GM12874 (cell line): ENCODE measurements around the gene CMSS1.

ENCODE experiments used
- TF ChIP-seq, protein P1 (sequence below): IDR thresholded peaks from 2 replicates; pipeline ENCODE4 v1.5.1; 2011; ENCODE audit warnings: low read depth, mild to moderate bottlenecking, control low read depth, low read length, moderate library complexity; ENCODE audit not compliant: insufficient read depth

CMSS1 gene

DNA sequence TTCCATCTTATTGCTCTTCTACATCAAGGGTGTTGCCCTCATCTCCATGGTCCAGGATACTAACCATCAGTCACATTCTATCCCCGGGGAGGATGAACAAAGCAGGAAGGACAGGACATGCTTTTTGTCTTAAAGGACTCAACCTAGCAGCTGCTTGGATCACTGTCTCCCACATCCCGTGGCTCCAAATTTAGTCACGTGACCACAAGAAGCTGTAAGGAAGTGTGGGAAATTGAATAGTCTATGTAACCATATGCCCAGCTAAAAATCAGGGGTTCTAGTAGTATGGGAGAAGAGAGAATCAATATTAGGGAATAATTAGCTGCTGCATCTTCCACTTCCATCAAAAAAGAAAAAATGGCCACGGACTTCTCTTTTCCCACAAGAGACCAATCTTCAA is 18.2 kb upstream of the CMSS1 start:
- TF ChIP-seq, protein P1, sequence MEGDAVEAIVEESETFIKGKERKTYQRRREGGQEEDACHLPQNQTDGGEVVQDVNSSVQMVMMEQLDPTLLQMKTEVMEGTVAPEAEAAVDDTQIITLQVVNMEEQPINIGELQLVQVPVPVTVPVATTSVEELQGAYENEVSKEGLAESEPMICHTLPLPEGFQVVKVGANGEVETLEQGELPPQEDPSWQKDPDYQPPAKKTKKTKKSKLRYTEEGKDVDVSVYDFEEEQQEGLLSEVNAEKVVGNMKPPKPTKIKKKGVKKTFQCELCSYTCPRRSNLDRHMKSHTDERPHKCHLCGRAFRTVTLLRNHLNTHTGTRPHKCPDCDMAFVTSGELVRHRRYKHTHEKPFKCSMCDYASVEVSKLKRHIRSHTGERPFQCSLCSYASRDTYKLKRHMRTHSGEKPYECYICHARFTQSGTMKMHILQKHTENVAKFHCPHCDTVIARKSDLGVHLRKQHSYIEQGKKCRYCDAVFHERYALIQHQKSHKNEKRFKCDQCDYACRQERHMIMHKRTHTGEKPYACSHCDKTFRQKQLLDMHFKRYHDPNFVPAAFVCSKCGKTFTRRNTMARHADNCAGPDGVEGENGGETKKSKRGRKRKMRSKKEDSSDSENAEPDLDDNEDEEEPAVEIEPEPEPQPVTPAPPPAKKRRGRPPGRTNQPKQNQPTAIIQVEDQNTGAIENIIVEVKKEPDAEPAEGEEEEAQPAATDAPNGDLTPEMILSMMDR: no peak

DNA sequence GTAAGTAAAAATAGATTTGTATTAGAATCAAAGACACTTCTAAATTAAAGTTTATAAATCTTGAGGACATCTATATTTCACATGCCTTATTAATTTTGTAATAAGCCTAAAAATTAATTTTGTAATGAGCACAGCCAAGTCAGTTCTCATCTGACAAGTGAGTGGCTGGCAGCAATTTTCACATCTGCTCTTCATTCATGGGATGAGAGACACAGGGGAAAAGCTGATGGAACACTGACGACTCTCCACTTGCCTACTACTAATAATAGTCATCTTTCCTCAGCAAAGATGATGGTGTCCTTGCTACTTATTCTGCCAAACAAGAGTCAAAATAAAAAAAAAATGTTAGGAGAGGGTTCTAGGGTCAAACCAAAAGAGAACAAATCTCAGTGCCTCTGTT is 14.4 kb upstream of the CMSS1 start:
- TF ChIP-seq, protein P1: no peak

DNA sequence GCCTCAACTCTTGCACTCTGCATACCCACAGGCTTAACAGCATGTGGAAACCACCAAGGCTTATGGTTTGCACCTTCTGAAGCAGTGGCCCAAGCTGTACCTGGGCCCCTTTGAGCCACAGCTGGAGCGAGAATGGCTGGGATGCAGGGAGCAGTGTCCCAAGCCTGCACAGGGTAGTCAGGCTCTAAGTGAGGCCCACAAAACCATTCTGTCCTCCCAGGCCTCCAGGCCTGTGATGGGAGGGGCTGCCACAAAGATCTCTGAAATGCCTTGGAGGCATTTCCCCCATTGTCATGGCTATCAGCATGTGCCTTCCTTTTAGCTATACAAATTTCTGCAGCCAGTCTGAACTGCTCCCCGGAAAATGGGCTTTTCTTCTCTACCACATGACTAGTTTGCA is 12.5 kb upstream of the CMSS1 start:
- TF ChIP-seq, protein P1: no peak

DNA sequence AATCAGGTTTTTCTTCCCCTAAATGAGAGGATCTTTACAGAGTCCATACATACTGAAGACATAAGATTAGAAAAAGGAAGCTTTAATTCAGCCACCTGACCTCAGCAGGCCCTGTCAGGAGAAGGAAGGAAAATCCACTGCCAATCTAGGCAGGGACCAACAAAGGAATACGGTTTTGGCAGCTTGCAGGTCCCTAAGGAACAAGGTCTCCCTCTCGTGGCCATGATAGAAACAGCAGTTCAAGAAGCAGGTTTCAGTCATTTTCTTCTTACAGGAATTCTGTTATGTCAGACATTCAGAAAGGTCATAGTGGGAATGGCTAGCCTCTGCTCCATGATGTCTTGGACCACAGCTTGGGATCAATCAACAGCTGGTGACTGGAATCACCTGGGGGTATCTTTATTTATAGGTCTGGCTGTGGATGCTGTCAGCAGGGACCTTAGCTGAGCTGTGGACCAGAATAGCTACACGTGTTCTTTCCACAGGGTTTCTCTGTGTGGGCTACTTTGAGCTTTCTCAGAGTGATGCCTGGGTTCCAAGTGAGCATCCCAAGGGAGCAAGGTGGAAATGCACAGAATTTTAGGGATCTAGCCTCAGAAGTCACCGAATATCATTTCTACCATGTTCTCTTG is 9.4 kb upstream of the CMSS1 start:
- TF ChIP-seq, protein P1: peak; percentile 86

DNA sequence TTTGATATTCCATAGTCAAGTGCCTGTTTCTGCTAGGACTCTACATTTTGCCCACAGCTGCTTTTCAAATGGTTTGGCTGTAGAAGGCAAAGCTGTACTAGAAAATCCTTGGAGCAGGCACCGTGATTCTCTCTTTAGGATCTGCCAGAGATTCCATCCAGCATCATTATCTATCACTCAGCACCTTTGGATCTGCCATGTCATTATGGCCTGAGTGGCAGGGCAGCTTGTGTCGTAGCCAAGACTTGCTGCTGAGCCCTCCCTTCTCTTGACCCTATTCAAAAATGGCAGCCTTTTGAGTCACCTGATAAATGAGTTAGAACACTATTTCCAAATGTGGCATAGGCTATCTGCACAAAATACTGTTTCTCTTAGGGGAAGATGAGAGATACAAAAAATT is 8.1 kb upstream of the CMSS1 start:
- TF ChIP-seq, protein P1: no peak

DNA sequence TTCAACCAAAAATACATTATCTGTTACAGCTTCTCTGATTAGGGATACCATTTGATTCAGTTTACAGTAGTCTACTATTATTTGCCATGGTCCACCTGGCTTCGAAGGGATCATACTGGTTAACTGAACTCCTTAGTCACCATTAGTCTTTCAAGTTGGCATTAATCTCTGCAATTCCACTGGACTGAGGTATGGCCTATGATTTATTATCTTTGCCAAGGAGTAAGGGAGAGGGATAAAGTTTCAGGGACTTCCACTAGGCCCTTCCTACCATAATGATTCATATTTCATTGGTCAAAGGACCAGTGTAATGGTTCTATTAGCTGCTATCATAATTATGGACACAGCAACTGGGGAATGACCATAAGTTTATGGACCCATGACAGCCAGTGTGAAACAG is 7.3 kb upstream of the CMSS1 start:
- TF ChIP-seq, protein P1: no peak

DNA sequence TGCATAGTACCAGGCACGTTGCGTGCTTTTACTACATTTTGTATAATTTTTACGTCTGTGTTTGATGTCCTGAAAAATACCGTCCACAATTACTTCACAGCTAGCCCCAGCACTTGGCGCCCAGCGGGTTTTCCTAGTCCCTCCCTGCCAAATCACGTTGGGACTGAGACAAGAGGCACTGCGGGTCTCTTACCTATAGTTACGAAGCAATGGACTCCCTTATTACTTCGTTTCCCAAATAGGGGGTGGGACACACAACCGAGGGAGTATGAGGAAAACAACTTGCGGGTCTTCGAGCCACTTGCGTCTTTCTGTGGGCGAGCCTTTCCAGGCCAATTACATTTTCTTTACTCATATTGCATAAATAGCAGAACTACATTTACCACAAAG is 620 bp upstream of the CMSS1 start:
- TF ChIP-seq, protein P1: no peak

DNA sequence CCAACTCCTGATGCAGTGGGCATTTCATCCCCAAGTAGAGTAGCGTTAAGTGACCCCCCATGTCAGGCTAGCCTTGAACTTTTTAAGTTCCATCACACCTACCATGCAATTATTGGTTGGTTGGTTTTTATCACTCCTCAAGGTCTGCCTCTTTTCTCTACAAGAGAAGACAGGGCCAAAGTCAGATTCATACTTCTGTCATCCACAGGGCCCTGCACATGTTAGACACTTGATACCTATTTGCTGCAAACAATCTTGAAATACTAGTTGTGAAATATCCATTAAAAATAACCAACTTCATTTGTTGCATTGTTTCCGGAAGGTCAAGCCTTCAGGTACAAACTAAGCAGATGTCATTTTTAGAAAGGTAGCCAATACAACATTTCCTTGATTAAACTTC is 1.2 kb downstream of the CMSS1 start:
- TF ChIP-seq, protein P1: no peak
